Breast epithelium (tissue), 3 donors: ENCODE results near the gene CHCHD6.

Experiments
- CTCF ChIP-seq, 3 donors: fragments of 450-650 bp; IDR thresholded peaks; one replicate each; pipeline ENCODE4 v1.5.1; 2016 to 2017; ENCODE audit warnings: antibody characterized with exemption in 3 of 3, mild to moderate bottlenecking in 3 of 3, moderate library complexity in 3 of 3
- POLR2A ChIP-seq: fragments of 450-650 bp; IDR thresholded peaks from one replicate; pipeline ENCODE4 v1.6.1; 2016; ENCODE audit warnings: antibody characterized with exemption, mild to moderate bottlenecking, moderate library complexity

- no peak for TF ChIP-seq CTCF (IDR thresholded peaks at IDR 0.05)
- no peak for TF ChIP-seq POLR2A
Measured at GRCh38 chr3:127003175-127003555, 299.1 kb downstream of the CHCHD6 start.
